HEK293 (cell line): ENCODE data around the gene ZHX3.

Source experiments
- ZNF155 ChIP-seq: fragments of 450-650 bp; formaldehyde crosslinking; IDR thresholded peaks from 2 replicates; pipeline ENCODE4 v1.5.1; 2016; ENCODE audit warnings: missing biosample characterization, missing genetic modification characterization
- ZNF404 ChIP-seq: fragments of 450-650 bp; formaldehyde crosslinking; IDR thresholded peaks from 2 replicates; pipeline ENCODE4 v1.5.1; 2017; ENCODE audit warnings: missing biosample characterization, missing genetic modification characterization
- ZNF549 ChIP-seq: fragments of 450-650 bp; IDR thresholded peaks from 2 replicates; pipeline ENCODE4 v1.5.1; 2018; ENCODE audit warnings: missing biosample characterization, missing genetic modification characterization, mild to moderate bottlenecking, inconsistent platforms, moderate library complexity

GRCh38 chr20:41165001-41165882 lies 152.3 kb downstream of the ZHX3 start:
- TF ChIP-seq ZNF549 (tag by site-specific recombination) (no peak), ZNF404 (tag by site-specific recombination) (no peak), ZNF155 (tag by site-specific recombination) (no peak)
